HG03342 (cell line): ENCODE data around the gene RSRC1.
A peak's percentile ranks its signal among the peaks of the same experiment; 100 is the strongest.
"Not testable (repeated sequence)": the region's sequence is repeated elsewhere in the genome, so short reads cannot be mapped to it uniquely, and the experiment has no call there.

Source experiments
- ATAC-seq: cut with Tn5 transposase; IDR thresholded peaks from one replicate; pipeline ENCODE4 v1.9.1; 2021; ENCODE audit warnings: mild to moderate bottlenecking, moderate library complexity; ENCODE audit not compliant: unreplicated experiment

Gene RSRC1

GRCh38 chr3:158452334-158452733 lies 342.4 kb downstream of the RSRC1 start:
- ATAC-seq: no peak

GRCh38 chr3:158453004-158453403 lies 343.1 kb downstream of the RSRC1 start:
- no peak for ATAC-seq

GRCh38 chr3:158453865-158454264 lies 344.0 kb downstream of the RSRC1 start:
- ATAC-seq: peak; percentile 44

- no peak for ATAC-seq
Measured at GRCh38 chr3:158455406-158455805, 345.5 kb downstream of the RSRC1 start.

GRCh38 chr3:158456114-158456513 lies 346.2 kb downstream of the RSRC1 start:
- ATAC-seq: no peak

- ATAC-seq: no peak
Measured at GRCh38 chr3:158458464-158458863, 348.6 kb downstream of the RSRC1 start.

GRCh38 chr3:158460926-158461325 lies 351.0 kb downstream of the RSRC1 start:
- no peak for ATAC-seq

- no peak for ATAC-seq
Measured at GRCh38 chr3:158463556-158463955, 353.7 kb downstream of the RSRC1 start.

- peak; percentile 70 for ATAC-seq
Measured at GRCh38 chr3:158465074-158465473, 355.2 kb downstream of the RSRC1 start.

- ATAC-seq: no peak
Measured at GRCh38 chr3:158470944-158471638, 361.2 kb downstream of the RSRC1 start.

- ATAC-seq: no peak
Measured at GRCh38 chr3:158471639-158472294, 361.9 kb downstream of the RSRC1 start.

GRCh38 chr3:158479051-158479450 lies 369.2 kb downstream of the RSRC1 start:
- no peak for ATAC-seq

GRCh38 chr3:158483701-158484235 lies 373.9 kb downstream of the RSRC1 start:
- ATAC-seq: no peak

GRCh38 chr3:158486200-158486599 lies 376.3 kb downstream of the RSRC1 start:
- ATAC-seq: no peak

- no peak for ATAC-seq
Measured at GRCh38 chr3:158488670-158489069, 378.8 kb downstream of the RSRC1 start.

- ATAC-seq: no peak
Measured at GRCh38 chr3:158489181-158489580, 379.3 kb downstream of the RSRC1 start.

- no peak for ATAC-seq
Measured at GRCh38 chr3:158491968-158492367, 382.1 kb downstream of the RSRC1 start.

- ATAC-seq: no peak
Measured at GRCh38 chr3:158492685-158493084, 382.8 kb downstream of the RSRC1 start.

GRCh38 chr3:158493931-158494330 lies 384.0 kb downstream of the RSRC1 start:
- no peak for ATAC-seq

- no peak for ATAC-seq
Measured at GRCh38 chr3:158494673-158495072, 384.8 kb downstream of the RSRC1 start.

GRCh38 chr3:158495398-158495902 lies 385.6 kb downstream of the RSRC1 start:
- ATAC-seq: not testable (repeated sequence)

GRCh38 chr3:158505117-158505516 lies 395.2 kb downstream of the RSRC1 start:
- ATAC-seq: no peak
